SK-N-MC (cell line): ENCODE data around the gene ZNF275.

Experiments
- EZH2 ChIP-seq: fragments of 200-600 bp; sonication (generic); IDR thresholded peaks from one replicate; pipeline ENCODE4 v1.6.1; 2017; ENCODE audit warnings: antibody characterized with exemption
- POLR2AphosphoS5 ChIP-seq: IDR thresholded peaks from 2 replicates; pipeline ENCODE4 v1.6.1; 2012; ENCODE audit warnings: mild to moderate bottlenecking, low read depth, low read length, borderline replicate concordance

- no peak for TF ChIP-seq POLR2AphosphoS5
- TF ChIP-seq EZH2: no peak
Measured at GRCh38 chrX:153317306-153317705, 16.6 kb upstream of the ZNF275 start.
